ENCODE data around the gene IL15RA.
"Not testable (repeated sequence)": the region's sequence is repeated elsewhere in the genome, so short reads cannot be mapped to it uniquely, and the experiment has no call there.

The IL15RA gene

GRCh38 chr10:5951721-5952407, 25.5 kb downstream of the IL15RA start:
- DNase-seq (ENCODE audit: low read depth in 2 of 3, low spot score in 1 of 3), result no peak

DNA sequence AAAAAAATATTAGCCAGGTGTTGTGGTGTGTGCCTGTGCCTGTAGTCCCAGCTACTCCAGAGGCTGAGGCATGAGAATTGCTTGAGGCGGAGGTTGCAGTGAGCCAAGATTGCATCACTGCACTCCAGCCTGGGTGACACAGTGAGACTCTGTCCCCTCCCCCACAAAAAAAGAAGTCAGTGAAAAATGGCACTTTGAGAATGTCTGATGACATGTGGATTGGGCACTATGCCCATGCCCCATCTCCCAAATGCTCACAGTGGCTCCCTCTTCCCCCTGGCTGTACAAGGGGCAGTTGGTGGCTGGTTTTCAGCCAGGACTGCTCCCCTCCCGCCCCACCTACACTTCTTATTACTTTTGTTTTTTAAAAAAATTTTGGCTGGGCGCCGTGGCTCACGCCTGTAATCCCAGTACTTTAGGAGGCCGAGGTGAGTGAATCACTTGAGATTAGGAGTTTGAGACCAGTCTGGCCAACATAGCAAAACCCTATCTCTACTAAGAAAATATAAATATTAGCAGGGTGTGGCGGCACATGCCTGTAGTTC, 26.1 kb downstream of the IL15RA start:
- no peak for DNase-seq (ENCODE audit: low read depth in 2 of 3, low spot score in 1 of 3)

- DNase-seq (ENCODE audit: low read depth in 2 of 3, low spot score in 1 of 3), result peak in 2 of 3 donors; percentile 24 to 34
Measured at GRCh38 chr10:5949009-5949759, 28.2 kb downstream of the IL15RA start.

DNA sequence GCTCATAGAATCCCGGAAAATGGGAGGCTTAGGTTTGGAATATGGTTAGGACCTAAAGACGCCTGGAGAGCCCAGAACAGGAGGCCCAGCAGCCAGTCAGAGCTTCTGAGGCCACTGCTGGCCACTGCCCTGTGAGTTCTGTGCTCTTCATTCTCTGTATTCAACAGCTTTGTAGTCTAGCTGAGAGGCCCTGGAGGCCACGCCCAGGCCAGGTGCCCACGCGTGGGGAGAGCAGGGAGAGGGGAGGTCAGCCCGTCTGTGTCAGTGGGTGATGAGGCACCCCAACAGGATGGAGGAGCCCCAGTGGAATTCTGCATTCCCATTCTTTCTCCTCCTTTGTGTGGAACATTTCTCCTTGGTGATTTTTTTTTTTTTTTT, 29.1 kb downstream of the IL15RA start:
- DNase-seq (ENCODE audit: low read depth in 2 of 3, low spot score in 1 of 3), result no peak

DNA sequence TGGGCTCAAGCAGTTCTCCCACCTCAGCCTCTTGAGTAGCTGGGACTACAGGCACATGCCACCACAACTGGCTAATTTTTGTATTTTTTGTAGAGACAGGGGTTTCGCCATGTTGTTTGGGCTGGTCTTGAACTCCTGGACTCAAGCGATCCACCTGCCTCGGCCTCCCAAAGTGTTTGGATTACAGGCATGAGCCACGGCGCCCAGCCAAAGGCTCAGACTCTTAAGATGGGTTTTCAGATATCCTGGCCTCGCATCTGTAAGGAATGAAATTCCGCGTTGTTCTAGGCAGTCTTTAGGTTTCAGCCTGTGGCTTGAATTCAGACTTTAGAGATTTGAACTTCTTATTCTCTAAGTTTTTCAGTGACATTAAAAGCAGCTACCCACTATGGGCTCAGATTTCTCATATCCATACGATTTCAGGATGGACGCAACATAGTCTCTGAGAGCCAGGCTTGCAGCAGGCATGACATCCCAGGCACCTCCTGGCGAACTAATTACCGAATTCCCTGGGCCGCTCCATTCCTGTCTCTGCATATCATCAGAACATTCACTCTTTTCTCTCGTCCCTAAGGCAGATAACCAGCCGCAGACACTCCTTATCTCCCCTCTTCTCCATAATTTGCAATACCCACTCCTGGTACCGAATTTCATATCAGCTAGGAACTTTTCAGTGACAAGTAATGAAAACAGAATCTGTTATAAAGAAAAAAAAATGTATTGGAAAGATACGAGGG, 29.7 kb downstream of the IL15RA start:
- DNase-seq (ENCODE audit: low read depth in 2 of 3, low spot score in 1 of 3), result no peak

GRCh38 chr10:5946786-5947185, 30.6 kb downstream of the IL15RA start:
- DNase-seq (ENCODE audit: low read depth in 2 of 3, low spot score in 1 of 3), result no peak

DNA sequence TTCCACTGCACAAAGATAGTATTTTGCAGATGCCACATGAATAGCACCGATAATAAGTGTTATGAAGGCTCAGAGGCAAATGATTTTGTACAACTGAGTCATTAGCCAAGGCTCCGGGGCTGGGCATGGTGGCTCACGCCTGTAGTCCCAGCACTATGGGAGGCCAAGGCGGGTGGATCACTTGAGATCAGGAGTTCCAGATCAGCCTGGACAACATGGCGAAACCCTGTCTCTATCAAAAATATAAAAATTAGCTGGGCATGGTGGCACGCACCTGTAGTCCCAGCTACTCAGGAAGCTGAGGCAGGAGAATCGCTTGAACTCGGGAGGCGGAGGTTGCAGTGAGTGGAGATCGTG, 30.9 kb downstream of the IL15RA start:
- DNase-seq (ENCODE audit: low read depth in 2 of 3, low spot score in 1 of 3), result not testable (repeated sequence)

DNA sequence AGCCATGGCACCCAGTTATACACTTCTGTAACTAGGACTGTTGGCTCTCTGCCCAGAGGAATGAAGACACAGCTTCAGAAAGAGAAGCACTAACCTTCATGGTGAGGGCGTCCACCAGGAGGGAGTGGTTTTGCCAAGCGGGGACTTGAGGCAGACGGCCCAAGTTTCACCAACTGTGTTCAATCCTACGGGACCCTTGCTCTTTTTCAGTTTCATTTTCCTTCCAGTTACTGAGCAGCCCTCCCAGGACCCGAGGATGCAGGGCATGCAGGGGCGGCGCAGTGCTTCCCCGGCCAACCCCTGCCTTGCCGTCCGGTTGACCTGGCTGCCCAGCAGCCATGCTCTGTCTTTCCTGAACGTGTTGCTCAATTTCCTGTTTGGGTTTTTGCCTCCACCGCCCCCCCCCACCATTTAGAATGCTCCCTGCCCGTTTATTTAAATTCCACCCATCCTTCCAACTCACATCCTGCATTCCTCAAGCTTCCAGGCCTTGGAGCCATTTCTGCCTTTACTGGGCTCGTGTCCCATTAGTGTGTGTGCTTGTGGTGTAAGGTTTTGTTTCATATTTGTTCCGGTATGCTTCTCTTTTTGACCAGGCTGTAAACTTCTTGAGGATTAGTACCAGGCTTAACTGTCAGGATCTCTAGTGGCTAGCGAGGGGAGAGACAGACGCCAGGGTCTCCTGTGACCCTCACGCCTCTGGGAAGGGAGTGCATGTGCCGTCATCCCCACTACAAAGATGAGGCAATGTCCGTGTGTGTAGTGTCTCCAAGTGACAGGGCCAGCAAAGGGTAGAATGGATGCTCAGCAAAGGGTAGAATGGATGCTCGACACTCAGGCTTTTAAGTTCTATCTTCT, 31.6 kb downstream of the IL15RA start:
- no peak for DNase-seq (ENCODE audit: low read depth in 2 of 3, low spot score in 1 of 3)

- DNase-seq (ENCODE audit: low read depth in 2 of 3, low spot score in 1 of 3), result no peak
Measured at GRCh38 chr10:5945190-5945509, 32.2 kb downstream of the IL15RA start.

DNA sequence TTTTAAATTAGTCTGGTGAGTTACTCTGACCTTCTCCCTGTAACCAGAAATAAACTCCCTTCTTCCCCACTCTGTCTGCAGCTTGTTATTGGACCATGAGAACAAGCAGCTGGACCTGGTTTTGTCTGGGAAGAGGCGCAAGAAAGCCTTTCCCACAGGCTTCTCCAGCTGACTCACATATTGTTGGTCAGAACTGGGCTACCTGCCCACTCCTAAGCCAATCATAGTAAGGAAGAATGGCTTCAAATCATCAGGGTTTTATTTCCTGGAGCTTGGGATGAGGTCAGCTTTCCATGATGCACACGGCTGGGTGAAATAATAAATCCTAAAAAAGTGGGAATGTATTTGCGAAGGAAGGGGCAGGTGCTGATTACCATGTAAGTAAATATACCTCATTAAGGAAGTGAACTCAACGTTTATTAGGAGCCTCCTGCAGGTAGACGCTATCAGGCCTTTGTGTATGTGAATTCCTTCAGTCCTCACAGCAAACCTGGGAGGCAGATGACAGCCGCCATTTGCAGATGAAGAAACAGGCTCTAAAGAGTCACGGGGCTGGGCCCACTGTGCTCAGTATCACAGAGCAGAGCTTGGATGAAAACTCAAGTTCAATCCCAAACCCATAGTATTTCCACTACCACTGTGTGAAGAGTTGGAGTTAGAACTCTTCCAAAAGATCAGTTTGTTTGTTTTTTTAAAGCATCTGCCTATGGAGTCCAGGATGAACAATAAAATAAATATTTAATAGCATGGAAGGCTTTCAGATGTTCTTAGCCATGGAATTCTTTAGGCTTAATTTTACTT, 32.8 kb downstream of the IL15RA start:
- DNase-seq (ENCODE audit: low read depth in 2 of 3, low spot score in 1 of 3), result no peak

GRCh38 chr10:5943536-5943935, 33.8 kb downstream of the IL15RA start:
- DNase-seq (ENCODE audit: low read depth in 2 of 3, low spot score in 1 of 3), result no peak

DNA sequence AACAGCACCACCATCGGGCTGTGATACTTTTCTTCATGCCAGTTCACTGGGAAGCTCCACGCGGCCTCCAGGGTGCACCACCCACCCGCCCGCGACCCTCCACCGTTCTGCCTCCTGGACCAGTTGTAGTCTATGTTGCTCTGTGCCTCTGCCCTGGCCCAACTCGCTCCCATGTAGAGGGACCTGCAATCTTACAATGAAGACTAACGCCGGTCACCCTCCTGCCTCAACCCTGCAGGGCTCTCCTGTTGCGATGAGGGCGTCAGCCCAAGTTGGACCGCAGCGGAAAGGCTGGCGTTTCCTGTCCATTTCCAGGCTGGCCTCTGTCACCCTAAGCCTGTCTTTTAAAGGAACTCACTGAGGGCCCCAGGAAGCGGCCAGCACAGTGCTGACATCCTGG, 34.9 kb downstream of the IL15RA start:
- DNase-seq (ENCODE audit: low read depth in 2 of 3, low spot score in 1 of 3), result no peak

DNA sequence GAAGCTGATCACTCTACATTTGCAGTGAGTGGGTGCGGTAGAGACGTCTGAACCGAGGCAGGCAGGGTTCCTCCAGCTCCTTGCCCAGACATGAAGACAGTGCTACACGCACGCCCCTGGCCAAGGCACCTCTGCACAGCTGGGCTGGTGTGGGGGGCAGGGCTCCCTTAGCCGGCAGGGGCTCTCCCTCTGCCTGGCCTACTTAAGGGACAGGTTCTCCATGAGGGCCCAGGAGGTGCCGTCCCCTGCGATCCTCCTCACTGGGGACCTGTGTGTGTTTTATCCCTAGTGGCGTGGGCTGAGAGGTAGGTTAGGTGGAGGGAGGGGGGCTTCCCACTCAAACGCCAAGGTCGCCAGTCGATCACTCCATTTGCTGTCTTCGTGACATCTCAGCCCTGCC, 35.3 kb downstream of the IL15RA start:
- no peak for DNase-seq (ENCODE audit: low read depth in 2 of 3, low spot score in 1 of 3)

- DNase-seq (ENCODE audit: low read depth in 2 of 3, low spot score in 1 of 3), result no peak
Measured at GRCh38 chr10:5941579-5941978, 35.8 kb downstream of the IL15RA start.

DNA sequence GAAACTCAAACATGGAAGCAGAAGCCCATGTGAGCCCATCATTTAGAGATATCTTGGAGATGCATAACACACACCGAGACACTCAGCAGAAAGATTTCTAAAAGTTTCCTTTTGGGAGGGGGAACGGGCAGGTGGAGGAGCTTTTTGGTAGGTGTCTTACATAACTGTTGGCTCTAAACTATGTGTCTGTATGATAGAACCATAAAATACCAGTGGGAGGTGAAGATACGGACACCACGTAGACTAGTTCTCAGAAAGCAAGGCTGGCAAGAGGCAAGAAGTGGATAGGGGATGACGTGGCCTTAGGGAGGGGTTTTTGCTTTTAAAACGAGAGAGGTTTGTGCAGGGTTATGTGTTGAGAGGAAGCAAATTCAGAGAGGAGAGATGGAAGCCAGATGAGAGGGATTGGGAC, 36.5 kb downstream of the IL15RA start:
- DNase-seq (ENCODE audit: low read depth in 2 of 3, low spot score in 1 of 3), result no peak

DNA sequence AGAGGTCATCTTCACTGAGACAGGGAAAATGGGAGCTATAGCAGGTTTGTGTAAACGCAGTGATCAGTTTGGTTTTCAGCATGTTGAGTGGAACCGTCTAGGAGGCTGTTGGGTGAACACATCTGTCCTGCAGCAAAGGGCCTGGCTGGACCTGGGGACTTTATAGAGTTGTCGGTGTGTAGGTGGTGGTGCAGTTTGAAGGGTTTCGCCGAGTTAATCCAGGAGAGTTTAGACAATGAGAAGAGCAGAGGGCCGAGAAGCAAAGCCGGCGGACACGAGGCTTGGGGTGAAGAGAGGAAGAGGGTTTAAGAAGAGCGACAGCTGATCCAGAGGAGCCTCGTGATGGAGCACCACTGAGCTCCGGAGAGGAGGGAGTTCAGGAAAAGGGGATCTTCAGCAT, 39.1 kb downstream of the IL15RA start:
- no peak for DNase-seq (ENCODE audit: low read depth in 2 of 3, low spot score in 1 of 3)

- no peak for DNase-seq (ENCODE audit: low read depth in 2 of 3, low spot score in 1 of 3)
Measured at GRCh38 chr10:5937016-5937415, 40.3 kb downstream of the IL15RA start.

DNA sequence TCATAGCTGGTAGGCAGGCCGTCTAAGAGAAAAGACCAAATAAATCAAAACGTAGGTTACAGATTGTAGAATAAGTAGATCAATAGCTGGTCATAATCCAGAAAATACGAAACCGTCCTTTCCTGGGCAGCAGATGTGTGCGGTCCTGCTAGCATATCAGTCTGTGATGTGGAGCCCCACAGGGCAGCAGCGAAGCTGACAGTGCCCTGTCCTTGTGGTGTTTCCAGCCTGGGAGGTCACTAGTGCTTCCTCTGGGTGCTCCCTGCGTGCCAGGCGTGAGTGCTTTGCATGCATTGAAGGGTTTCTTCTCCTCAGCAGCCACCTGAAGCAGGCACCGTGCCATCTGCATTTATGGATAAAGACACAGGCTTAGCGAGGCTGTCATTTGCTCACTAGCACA, 41.7 kb downstream of the IL15RA start:
- DNase-seq (ENCODE audit: low read depth in 2 of 3, low spot score in 1 of 3), result no peak

DNA sequence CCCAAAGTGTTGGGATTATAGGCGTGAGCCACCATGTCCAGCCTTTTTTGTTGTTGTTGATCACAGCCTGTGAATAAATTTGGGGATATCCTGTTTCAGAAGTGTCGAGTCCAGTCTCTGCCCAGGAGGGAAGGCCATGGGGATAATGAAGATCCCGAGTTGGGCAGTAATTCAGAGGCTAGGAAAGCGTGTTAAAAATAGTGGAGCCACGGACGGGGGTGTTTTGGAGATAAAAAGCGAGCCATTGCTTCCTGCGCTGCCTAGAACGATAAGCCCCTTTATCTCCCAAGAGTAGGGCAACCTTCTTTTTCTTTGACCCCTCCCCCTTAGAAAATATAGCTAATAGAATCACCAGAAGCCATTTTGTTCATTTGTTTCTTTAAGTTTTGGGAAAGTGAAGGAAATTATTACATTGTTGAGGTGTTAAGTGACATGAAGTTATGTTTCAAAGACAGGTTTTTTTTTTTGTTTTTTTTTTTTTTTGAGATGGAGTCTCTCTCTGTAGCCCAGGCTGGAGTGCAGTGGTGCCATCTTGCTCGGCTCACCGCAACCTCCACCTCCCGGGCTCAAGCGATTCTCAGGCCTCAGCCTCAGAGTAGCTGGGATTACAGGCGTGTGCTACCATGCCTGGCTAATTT, 43.3 kb downstream of the IL15RA start:
- no peak for DNase-seq (ENCODE audit: low read depth in 2 of 3, low spot score in 1 of 3)

- DNase-seq (ENCODE audit: low read depth in 2 of 3, low spot score in 1 of 3), result no peak
Measured at GRCh38 chr10:5932345-5932744, 45.0 kb downstream of the IL15RA start.
